HG02840 (cell line): ENCODE measurements around the gene FCHO2.

Experiments
- ATAC-seq: cut with Tn5 transposase; IDR thresholded peaks from one replicate; pipeline ENCODE4 v1.9.1; 2021; ENCODE audit warnings: mild to moderate bottlenecking, moderate library complexity, moderate number of reproducible peaks; ENCODE audit not compliant: unreplicated experiment, low FRiP score

The FCHO2 gene

GRCh38 chr5:73103870-73104299 lies 148.0 kb downstream of the FCHO2 start:
- ATAC-seq = no peak

GRCh38 chr5:73104326-73104725 lies 148.5 kb downstream of the FCHO2 start:
- ATAC-seq = no peak

GRCh38 chr5:73106335-73106734 lies 150.5 kb downstream of the FCHO2 start:
- ATAC-seq = no peak

GRCh38 chr5:73110190-73110589 lies 154.3 kb downstream of the FCHO2 start:
- ATAC-seq = no peak

GRCh38 chr5:73111536-73111935 lies 155.7 kb downstream of the FCHO2 start:
- no peak for ATAC-seq

- ATAC-seq = no peak
Observed at GRCh38 chr5:73112359-73112758, 156.5 kb downstream of the FCHO2 start.

GRCh38 chr5:73114044-73114688 lies 158.3 kb downstream of the FCHO2 start:
- no peak for ATAC-seq

- no peak for ATAC-seq
Observed at GRCh38 chr5:73115399-73116051, 159.7 kb downstream of the FCHO2 start.

GRCh38 chr5:73116506-73116905 lies 160.7 kb downstream of the FCHO2 start:
- no peak for ATAC-seq

- no peak for ATAC-seq
Observed at GRCh38 chr5:73117088-73117740, 161.4 kb downstream of the FCHO2 start.

GRCh38 chr5:73118391-73118973 lies 162.6 kb downstream of the FCHO2 start:
- ATAC-seq = no peak

- no peak for ATAC-seq
Observed at GRCh38 chr5:73119451-73120157, 163.8 kb downstream of the FCHO2 start.

- no peak for ATAC-seq
Observed at GRCh38 chr5:73120222-73121118, 164.6 kb downstream of the FCHO2 start, which contains the start of gene TMEM171. TSS of gene TMEM171 (plus strand) at chr5:73120575. CDS start at chr5:73123374, 2,799 bp downstream.

- no peak for ATAC-seq
Observed at GRCh38 chr5:73121119-73121463, 165.2 kb downstream of the FCHO2 start.

- no peak for ATAC-seq
Observed at GRCh38 chr5:73122875-73123810, 167.3 kb downstream of the FCHO2 start.

- no peak for ATAC-seq
Observed at GRCh38 chr5:73125289-73125688, 169.4 kb downstream of the FCHO2 start.

- ATAC-seq = no peak
Observed at GRCh38 chr5:73126381-73126780, 170.5 kb downstream of the FCHO2 start.

GRCh38 chr5:73126957-73127356 lies 171.1 kb downstream of the FCHO2 start:
- no peak for ATAC-seq

- no peak for ATAC-seq
Observed at GRCh38 chr5:73129143-73129542, 173.3 kb downstream of the FCHO2 start.
